Measurements from ENCODE around the gene AHR. TPM values are rescaled to one million over a fixed set of nuclear protein-coding genes. Genes with fewer than 3 reads are reported as not detected.

AHR gene
- total RNA-seq, 1 donor from 2014 or later, result 1.7 TPM

DNA sequence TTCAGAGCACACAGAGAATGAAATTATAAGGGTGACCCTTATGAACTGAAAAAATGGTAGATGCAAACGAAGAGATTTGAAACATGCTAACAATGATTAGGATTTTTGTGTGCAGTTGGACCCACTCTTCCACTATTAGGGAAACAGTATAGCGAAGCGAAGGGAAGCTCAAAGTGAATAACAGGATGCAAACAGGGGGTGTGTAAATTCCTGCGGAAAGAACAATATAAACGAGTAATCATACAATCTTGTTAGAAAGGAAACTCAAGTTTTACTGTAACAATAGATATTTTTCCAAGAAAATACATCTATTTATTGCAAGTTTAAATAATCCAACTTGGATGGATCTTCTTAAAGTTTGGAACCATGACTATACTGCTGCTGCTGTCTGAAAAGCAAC is 14.7 kb downstream of the AHR start:
- H3K36me3 Mint-ChIP-seq (ENCODE audit: unreplicated experiment), result no peaks in the 10 kb centered on the region
- no peaks in the 10 kb centered on the region for H3K9me3 Mint-ChIP-seq (ENCODE audit: unreplicated experiment)
- TF ChIP-seq, protein P1, sequence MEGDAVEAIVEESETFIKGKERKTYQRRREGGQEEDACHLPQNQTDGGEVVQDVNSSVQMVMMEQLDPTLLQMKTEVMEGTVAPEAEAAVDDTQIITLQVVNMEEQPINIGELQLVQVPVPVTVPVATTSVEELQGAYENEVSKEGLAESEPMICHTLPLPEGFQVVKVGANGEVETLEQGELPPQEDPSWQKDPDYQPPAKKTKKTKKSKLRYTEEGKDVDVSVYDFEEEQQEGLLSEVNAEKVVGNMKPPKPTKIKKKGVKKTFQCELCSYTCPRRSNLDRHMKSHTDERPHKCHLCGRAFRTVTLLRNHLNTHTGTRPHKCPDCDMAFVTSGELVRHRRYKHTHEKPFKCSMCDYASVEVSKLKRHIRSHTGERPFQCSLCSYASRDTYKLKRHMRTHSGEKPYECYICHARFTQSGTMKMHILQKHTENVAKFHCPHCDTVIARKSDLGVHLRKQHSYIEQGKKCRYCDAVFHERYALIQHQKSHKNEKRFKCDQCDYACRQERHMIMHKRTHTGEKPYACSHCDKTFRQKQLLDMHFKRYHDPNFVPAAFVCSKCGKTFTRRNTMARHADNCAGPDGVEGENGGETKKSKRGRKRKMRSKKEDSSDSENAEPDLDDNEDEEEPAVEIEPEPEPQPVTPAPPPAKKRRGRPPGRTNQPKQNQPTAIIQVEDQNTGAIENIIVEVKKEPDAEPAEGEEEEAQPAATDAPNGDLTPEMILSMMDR (IDR thresholded peaks at IDR 0.05; ENCODE audit: partially characterized antibody, unreplicated experiment), result no peak
- DNase-seq, result no peak
- H3K27me3 Mint-ChIP-seq (ENCODE audit: unreplicated experiment), result no peaks in the 10 kb centered on the region
- H3K4me3 Mint-ChIP-seq (ENCODE audit: unreplicated experiment), result no peak overlapping the region
- no peaks in the 10 kb centered on the region for H3K4me1 Mint-ChIP-seq (ENCODE audit: low read depth, unreplicated experiment)
- no peak overlapping the region for H3K27ac Mint-ChIP-seq (ENCODE audit: unreplicated experiment)

DNA sequence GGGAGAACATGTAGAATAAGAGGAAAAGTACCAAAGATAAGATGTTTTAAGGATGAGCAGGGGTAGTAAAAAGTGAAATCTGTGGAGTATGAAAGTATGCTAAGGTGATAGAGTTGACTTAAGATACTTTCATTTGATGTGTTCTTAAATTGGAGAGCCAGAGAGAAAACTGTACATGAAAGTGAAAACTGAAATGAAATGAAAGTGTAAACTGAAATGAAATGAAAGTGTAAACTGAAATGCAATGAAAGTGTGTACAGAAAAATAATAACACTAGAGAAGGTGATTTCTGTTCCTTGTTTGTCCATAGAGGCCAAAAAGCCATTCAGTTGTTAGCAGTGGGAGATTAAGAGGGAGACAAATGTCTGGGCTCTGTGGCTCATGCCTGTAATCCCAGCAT is 17.5 kb downstream of the AHR start:
- Mint-ChIP-seq H3K4me3 (ENCODE audit: unreplicated experiment) (no peak overlapping the region), H3K27me3 (ENCODE audit: unreplicated experiment) (no peaks in the 10 kb centered on the region), H3K27ac (ENCODE audit: unreplicated experiment) (no peak overlapping the region), H3K4me1 (ENCODE audit: low read depth, unreplicated experiment) (no peaks in the 10 kb centered on the region), H3K9me3 (ENCODE audit: unreplicated experiment) (no peaks in the 10 kb centered on the region), H3K36me3 (ENCODE audit: unreplicated experiment) (no peaks in the 10 kb centered on the region)
- TF ChIP-seq, protein P1 (IDR thresholded peaks at IDR 0.05; ENCODE audit: partially characterized antibody, unreplicated experiment), result no peak
- DNase-seq, result no peak

DNA sequence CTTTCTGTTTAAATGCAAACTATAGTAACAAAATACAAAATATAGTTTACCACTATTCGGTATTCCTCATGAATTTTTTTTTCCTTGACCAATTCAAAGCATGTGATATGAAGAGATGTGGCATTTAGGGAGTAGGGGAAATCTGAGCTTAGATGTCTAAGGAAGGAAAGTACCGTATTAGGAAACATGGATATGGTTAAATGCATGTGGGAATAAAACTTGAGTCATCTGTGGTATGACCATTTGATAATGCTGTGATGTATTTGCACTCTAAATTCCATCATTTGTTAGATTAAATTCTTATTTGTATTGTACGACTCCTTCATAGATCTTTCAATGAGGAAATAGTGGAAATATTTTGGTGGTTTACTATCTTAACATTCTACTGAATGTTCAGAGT is 19.7 kb downstream of the AHR start:
- Mint-ChIP-seq H3K4me3 (ENCODE audit: unreplicated experiment) (no peak overlapping the region), H3K9me3 (ENCODE audit: unreplicated experiment) (no peaks in the 10 kb centered on the region), H3K4me1 (ENCODE audit: low read depth, unreplicated experiment) (no peaks in the 10 kb centered on the region), H3K27ac (ENCODE audit: unreplicated experiment) (no peak overlapping the region), H3K27me3 (ENCODE audit: unreplicated experiment) (no peaks in the 10 kb centered on the region), H3K36me3 (ENCODE audit: unreplicated experiment) (no peaks in the 10 kb centered on the region)
- TF ChIP-seq, protein P1 (IDR thresholded peaks at IDR 0.05; ENCODE audit: partially characterized antibody, unreplicated experiment), result no peak
- no peak for DNase-seq

DNA sequence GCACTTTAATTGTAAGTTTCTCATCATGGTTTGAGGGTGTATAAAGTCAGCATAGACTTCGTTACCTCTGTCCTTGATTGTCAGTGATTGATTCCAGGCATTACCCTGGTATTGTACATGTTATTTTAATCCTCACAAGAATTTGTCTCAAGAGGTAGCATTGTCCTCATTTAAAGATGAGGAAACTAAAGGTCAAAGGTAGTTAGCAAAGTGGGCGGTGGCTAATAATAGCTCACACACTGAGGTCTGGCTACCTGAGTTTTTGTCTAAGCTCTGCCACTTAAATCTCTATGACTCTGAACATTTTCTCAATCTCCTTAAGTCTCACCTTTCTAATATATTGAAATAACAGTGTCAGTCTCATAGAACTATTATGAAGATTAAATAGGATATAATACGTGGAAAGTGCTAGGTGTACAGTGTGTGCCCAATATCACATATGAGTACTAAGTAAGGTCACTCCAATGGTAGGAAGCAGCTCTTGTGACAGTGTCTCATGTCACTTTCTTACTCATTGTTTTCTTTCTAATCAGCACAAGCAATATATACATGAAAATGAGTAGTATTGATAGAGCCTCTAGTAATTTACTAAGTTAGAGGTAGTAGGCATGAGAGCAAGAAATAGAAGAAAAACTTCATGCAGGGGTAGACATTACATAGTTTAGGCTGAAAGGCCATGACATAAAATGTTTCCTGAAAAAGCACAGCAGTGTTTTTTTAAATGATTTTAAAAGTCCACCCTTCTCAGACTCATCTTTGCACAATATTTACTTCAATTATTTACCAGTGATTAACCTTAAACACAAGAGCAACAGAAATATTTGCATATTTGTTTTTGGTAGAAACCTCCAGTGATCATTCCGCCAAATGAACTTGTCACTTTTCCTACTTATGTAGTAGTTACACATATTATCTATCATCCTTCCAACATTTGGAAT is 21.0 kb downstream of the AHR start:
- TF ChIP-seq, protein P1 (IDR thresholded peaks at IDR 0.05; ENCODE audit: partially characterized antibody, unreplicated experiment), result no peak
- Mint-ChIP-seq H3K27ac (ENCODE audit: unreplicated experiment) (no peak overlapping the region), H3K27me3 (ENCODE audit: unreplicated experiment) (no peaks in the 10 kb centered on the region), H3K4me3 (ENCODE audit: unreplicated experiment) (no peak overlapping the region), H3K36me3 (ENCODE audit: unreplicated experiment) (no peaks in the 10 kb centered on the region), H3K9me3 (ENCODE audit: unreplicated experiment) (no peaks in the 10 kb centered on the region), H3K4me1 (ENCODE audit: low read depth, unreplicated experiment) (no peaks in the 10 kb centered on the region)
- DNase-seq, result no peak

DNA sequence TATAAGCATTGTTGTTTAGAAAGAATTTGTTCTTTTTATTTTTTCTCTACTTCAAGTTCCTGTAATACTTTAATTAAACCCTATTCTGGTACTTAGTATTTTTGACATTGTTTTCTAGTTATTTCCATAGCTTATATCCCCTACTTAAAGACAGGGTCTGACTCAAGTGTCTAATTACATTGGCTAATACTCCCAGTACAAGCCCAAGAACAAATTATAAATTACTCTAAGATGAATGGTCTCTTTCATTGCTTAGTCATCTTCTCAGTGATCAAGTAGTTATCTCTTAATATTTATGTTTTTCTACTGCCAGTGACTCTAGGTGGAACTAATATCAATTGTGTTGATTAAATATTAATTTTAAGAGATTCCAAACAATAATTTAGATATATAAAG is 21.6 kb downstream of the AHR start:
- TF ChIP-seq, protein P1 (IDR thresholded peaks at IDR 0.05; ENCODE audit: partially characterized antibody, unreplicated experiment), result no peak
- no peak for DNase-seq
- H3K36me3 Mint-ChIP-seq (ENCODE audit: unreplicated experiment), result no peaks in the 10 kb centered on the region
- H3K4me3 Mint-ChIP-seq (ENCODE audit: unreplicated experiment), result no peak overlapping the region
- no peaks in the 10 kb centered on the region for H3K27me3 Mint-ChIP-seq (ENCODE audit: unreplicated experiment)
- no peaks in the 10 kb centered on the region for H3K9me3 Mint-ChIP-seq (ENCODE audit: unreplicated experiment)
- no peaks in the 10 kb centered on the region for H3K4me1 Mint-ChIP-seq (ENCODE audit: low read depth, unreplicated experiment)
- no peak overlapping the region for H3K27ac Mint-ChIP-seq (ENCODE audit: unreplicated experiment)
